NCI-H345 (cell line): Measurements from ENCODE around the gene PLXNC1.
A peak's percentile ranks its signal among the peaks of the same experiment; 100 is the strongest.

Experiments
- DNase-seq: peaks from one replicate; lab custom pipeline; 2025; lab: John Stamatoyannopoulos, UW

The PLXNC1 gene

GRCh38 chr12:94239332-94239993 lies 91.1 kb downstream of the PLXNC1 start:
- DNase-seq, result no peak

GRCh38 chr12:94240171-94240570 lies 91.8 kb downstream of the PLXNC1 start:
- no peak for DNase-seq

- no peak for DNase-seq
Observed at GRCh38 chr12:94242901-94243300, 94.5 kb downstream of the PLXNC1 start.

GRCh38 chr12:94244165-94245133 lies 96.1 kb downstream of the PLXNC1 start:
- DNase-seq, result no peak

GRCh38 chr12:94245631-94246383 lies 97.4 kb downstream of the PLXNC1 start:
- peak; percentile 51 for DNase-seq

- DNase-seq, result no peak
Observed at GRCh38 chr12:94247246-94247645, 98.9 kb downstream of the PLXNC1 start.

- no peak for DNase-seq
Observed at GRCh38 chr12:94248582-94248981, 100.2 kb downstream of the PLXNC1 start.

- no peak for DNase-seq
Observed at GRCh38 chr12:94250130-94250529, 101.8 kb downstream of the PLXNC1 start.

- no peak for DNase-seq
Observed at GRCh38 chr12:94254270-94254669, 105.9 kb downstream of the PLXNC1 start.

GRCh38 chr12:94255006-94255405 lies 106.6 kb downstream of the PLXNC1 start:
- DNase-seq, result no peak

GRCh38 chr12:94255428-94255827 lies 107.1 kb downstream of the PLXNC1 start:
- DNase-seq, result no peak

GRCh38 chr12:94258593-94258992 lies 110.2 kb downstream of the PLXNC1 start:
- no peak for DNase-seq

- DNase-seq, result no peak
Observed at GRCh38 chr12:94260017-94260416, 111.6 kb downstream of the PLXNC1 start.

- no peak for DNase-seq
Observed at GRCh38 chr12:94260717-94261116, 112.3 kb downstream of the PLXNC1 start.

- DNase-seq, result no peak
Observed at GRCh38 chr12:94261119-94261518, 112.7 kb downstream of the PLXNC1 start.

- no peak for DNase-seq
Observed at GRCh38 chr12:94261786-94262185, 113.4 kb downstream of the PLXNC1 start.

GRCh38 chr12:94262228-94263010 lies 114.0 kb downstream of the PLXNC1 start:
- peak; percentile 1 for DNase-seq

- DNase-seq, result no peak
Observed at GRCh38 chr12:94263011-94263811, 114.8 kb downstream of the PLXNC1 start.

GRCh38 chr12:94263905-94264561 lies 115.7 kb downstream of the PLXNC1 start:
- DNase-seq, result no peak
